ENCODE measurements around the gene SLC22A5.

- no peak for TF ChIP-seq CTCF (conservative IDR thresholded peaks at IDR 0.05 in 1 of 2, IDR thresholded peaks at IDR 0.05 in 1 of 2; ENCODE audit: extremely low read depth in 1 of 2, insufficient read depth in 1 of 2, low read depth in 1 of 2, low read length in 2 of 2)
- no peak for TF ChIP-seq EZH2 (IDR thresholded peaks at IDR 0.05; ENCODE audit: borderline replicate concordance, low read length)
Observed at GRCh38 chr5:132392411-132392810, 22.9 kb downstream of the SLC22A5 start.
